Endothelial cell of umbilical vein (primary cell): ENCODE results near the gene OCIAD2. TPM values are rescaled to one million over a fixed set of nuclear protein-coding genes. Genes with fewer than 3 reads are reported as not detected.

Experiments used
- BruUV-seq: library from RNA; stranded (reverse); fragments of 400-500 nt; replicated peaks from 2 replicates; lab custom pipeline; 2021; lab: Mats Ljungman, UMichigan
- CTCF ChIA-PET: fragments of 300-600, 350-600 bp; sonication (Branson Sonifier 250); formaldehyde crosslinking; loops from one replicate; lab custom pipeline; 2021; ENCODE audit warnings: antibody characterized with exemption, inconsistent platforms; lab: Charles Lee
- POLR2A ChIA-PET: fragments of 300-600, 350-600 bp; sonication (Branson Sonifier 250); formaldehyde crosslinking; loops from one replicate; lab custom pipeline; 2021; ENCODE audit warnings: antibody characterized with exemption, inconsistent platforms; lab: Charles Lee
- DNase-seq: peaks from one replicate; pipeline ENCODE4 v3.0.0-alpha.2; 2011; ENCODE audit warnings: low read depth, low spot score
- FAIRE-seq: peaks from 2 replicates; lab custom pipeline; 2011; peaks lifted over from hg19 to GRCh38; lab: Jason Lieb, UNC
- H2AFZ ChIP-seq: 2 replicates; pipeline ENCODE4 v1.6.0; 2012; ENCODE audit warnings: low read depth, low read length, control low read depth, inconsistent platforms
- H3K27ac ChIP-seq: 2 replicates; pipeline ENCODE4 v1.5.1; 2011; ENCODE audit warnings: low read depth, mild to moderate bottlenecking, control low read depth, low read length, moderate library complexity; ENCODE audit not compliant: insufficient read depth
- H3K27me3 ChIP-seq, 2 experiments: 2 replicates each; pipeline versions ENCODE4 v1.6.0 to v1.6.1; 2011; ENCODE audit warnings: low read length in 2 of 2, mixed read lengths in 1 of 2; ENCODE audit not compliant: control insufficient read depth in 2 of 2, insufficient read depth in 2 of 2
- H3K36me3 ChIP-seq, 2 experiments: 2 replicates in 1 of 2; 3 replicates in 1 of 2; pipeline ENCODE4 v1.5.1; 2011; ENCODE audit warnings: low read length in 2 of 2, mild to moderate bottlenecking in 1 of 2, moderate library complexity in 1 of 2; ENCODE audit not compliant: control insufficient read depth in 2 of 2, insufficient read depth in 2 of 2; ENCODE audit errors: extremely low read depth in 1 of 2
- H3K4me1 ChIP-seq: 3 replicates; pipeline ENCODE4 v1.5.1; 2011; ENCODE audit warnings: mild to moderate bottlenecking, low read length; ENCODE audit not compliant: control insufficient read depth, insufficient read depth; ENCODE audit errors: extremely low read depth
- H3K4me2 ChIP-seq: 2 replicates; pipeline ENCODE4 v1.6.1; 2011; ENCODE audit warnings: low read length, control low read depth, mixed read lengths; ENCODE audit not compliant: insufficient read depth
- H3K4me3 ChIP-seq, 3 experiments: fragments of 200-600 bp in 1 of 3; sonication (generic), shearing (Covaris generic) in 1 of 3; replicated peaks in 1 of 3; 2 replicates each; pipeline ENCODE4 v1.5.1; 2011 to 2016; ENCODE audit warnings: control low read depth in 3 of 3, low read length in 3 of 3, mild to moderate bottlenecking in 2 of 3, inconsistent platforms in 1 of 3, low read depth in 1 of 3, moderate library complexity in 1 of 3; ENCODE audit not compliant: insufficient read depth in 1 of 3
- H3K79me2 ChIP-seq: 2 replicates; pipeline ENCODE4 v1.6.0; 2012; ENCODE audit warnings: low read length, inconsistent platforms; ENCODE audit not compliant: control insufficient read depth, insufficient read depth
- H3K9ac ChIP-seq: replicated peaks from 2 replicates; pipeline ENCODE3; 2011; ENCODE audit warnings: low read length, control low read depth; ENCODE audit not compliant: insufficient read depth; ENCODE audit errors: extremely low read depth
- H3K9me1 ChIP-seq: replicated peaks from 3 replicates; pipeline ENCODE4 v1.6.0; 2011; ENCODE audit warnings: mild to moderate bottlenecking, low read length; ENCODE audit not compliant: control insufficient read depth, insufficient read depth; ENCODE audit errors: extremely low read depth
- H3K9me3 ChIP-seq: replicated peaks from 2 replicates; pipeline ENCODE4 v1.5.1; 2012; ENCODE audit warnings: low read length, inconsistent platforms; ENCODE audit not compliant: control insufficient read depth, insufficient read depth
- H4K20me1 ChIP-seq: replicated peaks from 2 replicates; pipeline ENCODE3; 2011; ENCODE audit warnings: mild to moderate bottlenecking, low read length; ENCODE audit not compliant: control insufficient read depth, insufficient read depth; ENCODE audit errors: extremely low read depth
- CTCF ChIP-seq, 2 donors: IDR thresholded peaks; 1 replicate in 1 of 2; 2 replicates in 1 of 2; pipeline ENCODE4 v1.5.1; 2011; ENCODE audit warnings: low read length in 2 of 2, mild to moderate bottlenecking in 2 of 2, moderate library complexity in 2 of 2, control low read depth in 1 of 2, inconsistent platforms in 1 of 2, low read depth in 1 of 2; ENCODE audit not compliant: insufficient read depth in 1 of 2; ENCODE audit errors: extremely low read depth in 1 of 2
- EZH2 ChIP-seq: IDR thresholded peaks from 2 replicates; pipeline ENCODE4 v1.6.1; 2012; ENCODE audit warnings: borderline replicate concordance, low read depth, mild to moderate bottlenecking, moderate library complexity, low read length, inconsistent platforms; ENCODE audit not compliant: severe bottlenecking
- FOS ChIP-seq: IDR thresholded peaks from 2 replicates; pipeline ENCODE4 v1.6.1; 2011; ENCODE audit warnings: mild to moderate bottlenecking, low read length, moderate library complexity, borderline replicate concordance; ENCODE audit not compliant: insufficient read depth
- GATA2 ChIP-seq: IDR thresholded peaks from 2 replicates; pipeline ENCODE4 v1.7.0; 2011; ENCODE audit warnings: low read depth, mild to moderate bottlenecking, moderate library complexity, mixed read lengths, low read length; ENCODE audit not compliant: insufficient read length, insufficient read depth
- JUN ChIP-seq: IDR thresholded peaks from 2 replicates; pipeline ENCODE4 v1.6.1; 2011; ENCODE audit warnings: borderline replicate concordance, low read depth; ENCODE audit not compliant: insufficient read length, insufficient read depth
- MAX ChIP-seq: IDR thresholded peaks from 2 replicates; pipeline ENCODE4 v1.6.1; 2011; ENCODE audit not compliant: insufficient read depth, insufficient read length
- MYC ChIP-seq: IDR thresholded peaks from one replicate; pipeline ENCODE4 v1.6.1; 2011; ENCODE audit warnings: mild to moderate bottlenecking, low read depth, low read length
- POLR2A ChIP-seq: IDR thresholded peaks from 2 replicates; pipeline ENCODE4 v1.6.1; 2012; ENCODE audit warnings: low read depth, mild to moderate bottlenecking, control low read depth, low read length
- POLR2AphosphoS5 ChIP-seq: IDR thresholded peaks from 2 replicates; pipeline ENCODE4 v1.6.1; 2012; ENCODE audit warnings: low read depth, mild to moderate bottlenecking, control low read depth, low read length, moderate library complexity; ENCODE audit not compliant: insufficient read depth
- dilution Hi-C: fragments of 300-500 bp; cut with MboI; formaldehyde crosslinking; loops from one replicate; pipeline ENCODE4 v1.15.0; 2019; ENCODE audit warnings: low sequenced_read_pairs; ENCODE audit not compliant: extremely low pct_ligation_motif_present
- intact Hi-C: fragments of 100-400 bp; cut with micrococcal nuclease; formaldehyde crosslinking; loops from one replicate; pipeline ENCODE4 v1.10.0; 2022
- polyA plus RNA-seq, 4 experiments: library from polyadenylated mRNA; depleted of rRNA in 3 of 4; stranded (reverse) in 3 of 4; unstranded in 1 of 4; fragments of >200 nt; gene quantifications; 2 replicates each; pipeline versions ENCODE4 v1.2.1 to v1.2.3, GENCODE V29; 2011 to 2012; ENCODE audit warnings: missing spikeins in 1 of 4
- total RNA-seq: library from RNA; stranded (reverse); gene quantifications from 2 replicates; pipeline ENCODE4 v1.2.3, GENCODE V29; 2021

OCIAD2 gene
- total and polyA plus RNA-seq, 2 donors (not counting 3 experiments of a cell fraction or from before 2014, with no cell fraction given), result 99.0 to 119 TPM

GRCh38 chr4:48945981-48946380, 39.4 kb upstream of the OCIAD2 start:
- FAIRE-seq, result no peak
- Histone ChIP-seq H3K4me3 (no peak overlapping the region), H3K9me3 (no peaks in the 10 kb centered on the region), H3K4me1 (no peaks in the 10 kb centered on the region), H3K27me3 (peaks cover 0 to 6% of the 10 kb centered on the region in 2 experiments), H3K36me3 (no peaks in the 10 kb centered on the region), H4K20me1 (no peaks in the 10 kb centered on the region), H3K79me2 (no peaks in the 10 kb centered on the region), H3K27ac (no peak overlapping the region), H3K9ac (no peak overlapping the region), H3K9me1 (no peaks in the 10 kb centered on the region), H3K4me2 (no peak overlapping the region), H2AFZ (no peak overlapping the region)
- TF ChIP-seq EZH2 (no peak), GATA2 (no peak), JUN (no peak), POLR2AphosphoS5 (no peak), CTCF (IDR thresholded peaks at IDR 0.05; ENCODE audit: extremely low read depth in 1 of 2, insufficient read depth in 1 of 2, low read depth in 1 of 2, low read length in 2 of 2) (no peak), POLR2A (no peak), FOS (no peak), MAX (no peak), MYC (no peak)
- ChIA-PET CTCF (no interaction called here), POLR2A (no interaction called here)
- dilution Hi-C loops (no loop called here), intact Hi-C loops (no loop called here)
- BruUV-seq, result no TSS peak
- no peak for DNase-seq
